NCI-H345 treated with DMSO at 0.1 percent for 48 hours (cell line): ENCODE data around the gene DDO.

Experiments
- DNase-seq: peaks from one replicate; lab custom pipeline; 2025; ENCODE audit not compliant: unreplicated experiment; lab: John Stamatoyannopoulos, UW

Gene DDO

GRCh38 chr6:110421749-110422443 is 6.5 kb upstream of the DDO start:
- DNase-seq: no peak

- DNase-seq: no peak
These were observed 3.8 kb upstream of the DDO start for GRCh38 chr6:110419028-110419739.

DNA sequence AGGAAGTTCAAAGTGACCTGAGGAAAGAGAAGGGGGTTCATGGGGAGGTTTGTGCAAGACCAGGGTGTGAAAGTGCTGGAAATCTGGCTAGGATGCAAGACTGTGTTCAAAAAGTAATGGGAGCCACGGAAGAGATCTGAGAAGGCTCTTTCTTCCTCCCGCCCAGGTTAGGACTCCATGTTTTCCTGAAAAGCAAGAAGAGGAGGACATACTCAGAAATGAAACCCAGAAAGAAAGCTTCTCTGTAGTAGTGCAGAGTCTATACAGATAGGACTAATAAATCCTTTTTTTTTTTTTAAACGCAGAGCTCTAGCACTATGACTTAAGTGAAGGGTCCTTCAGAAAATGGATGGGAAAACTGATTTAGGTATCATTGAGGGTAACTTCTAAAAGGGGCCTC is 3.2 kb upstream of the DDO start:
- DNase-seq: no peak

GRCh38 chr6:110414669-110415068 is 706 bp downstream of the DDO start:
- DNase-seq: no peak

GRCh38 chr6:110412360-110412759 is 3.0 kb downstream of the DDO start:
- no peak for DNase-seq

- DNase-seq: no peak
These were observed 4.9 kb downstream of the DDO start for GRCh38 chr6:110410511-110410910.

DNA sequence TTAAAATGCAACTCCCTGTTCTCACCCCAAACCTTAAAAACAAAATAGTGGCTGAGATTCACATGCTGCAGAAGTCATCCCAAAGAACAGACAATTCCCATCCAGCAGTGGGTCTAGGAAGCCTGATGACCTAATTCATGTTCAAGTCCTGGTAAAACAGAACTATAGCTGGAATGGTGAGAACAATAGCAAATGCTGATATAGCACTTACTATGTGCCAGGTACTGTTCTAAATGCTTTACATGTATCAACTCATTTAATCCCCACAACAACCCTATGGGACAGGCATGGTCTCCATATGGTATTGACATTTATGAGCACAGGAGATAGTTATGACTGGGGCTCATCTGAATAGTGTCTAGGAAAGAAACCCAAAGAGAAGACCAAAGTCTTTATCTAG is 5.6 kb downstream of the DDO start:
- no peak for DNase-seq

- DNase-seq: peak; percentile 15
These were observed 6.5 kb downstream of the DDO start for GRCh38 chr6:110408901-110409300.

DNA sequence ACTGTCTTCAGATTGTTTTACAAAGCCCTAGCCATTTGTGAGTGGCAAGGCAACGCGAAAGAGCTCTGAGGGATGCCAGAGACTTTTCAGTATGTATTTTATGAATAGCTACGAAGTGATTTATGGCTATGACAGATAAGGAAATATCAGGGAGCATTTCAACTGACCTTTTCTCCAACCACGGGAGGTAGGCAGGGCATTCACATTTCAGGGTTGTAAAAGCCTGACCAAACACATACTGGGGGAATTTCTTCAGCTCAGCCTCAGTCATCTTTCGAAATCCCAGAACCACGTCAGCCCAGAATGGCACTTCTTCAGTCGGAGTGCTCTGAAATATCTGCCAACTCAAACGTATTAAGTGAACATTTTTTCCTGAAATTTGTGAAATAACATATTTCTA is 10.8 kb downstream of the DDO start:
- no peak for DNase-seq

DNA sequence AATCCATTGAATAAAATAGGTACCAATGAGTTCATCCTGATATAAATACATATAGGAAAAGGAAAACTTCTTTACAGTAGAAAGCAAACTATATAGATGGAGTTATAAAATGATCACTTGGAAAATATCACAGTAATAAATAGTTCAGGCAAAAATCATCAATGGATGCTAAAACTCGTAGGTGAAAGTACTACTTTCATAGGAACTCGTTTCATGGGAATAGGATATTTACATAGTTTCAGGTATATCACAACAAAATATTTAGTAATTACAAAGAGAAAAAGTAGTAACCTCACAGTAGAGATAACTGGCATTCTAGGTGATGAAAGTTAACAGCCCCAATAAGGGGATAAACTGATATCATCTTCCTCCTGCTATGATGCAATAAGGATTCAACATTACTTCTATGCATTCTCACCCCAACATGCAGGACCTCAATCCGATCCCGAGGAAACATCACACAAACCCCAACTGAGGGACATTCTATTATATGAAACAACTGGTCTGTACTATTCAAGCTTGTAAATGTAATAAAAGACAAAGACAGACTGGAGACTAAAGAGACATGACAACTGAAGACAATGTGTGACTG is 13.7 kb downstream of the DDO start:
- DNase-seq: no peak

GRCh38 chr6:110400208-110400607 is 15.2 kb downstream of the DDO start:
- no peak for DNase-seq

DNA sequence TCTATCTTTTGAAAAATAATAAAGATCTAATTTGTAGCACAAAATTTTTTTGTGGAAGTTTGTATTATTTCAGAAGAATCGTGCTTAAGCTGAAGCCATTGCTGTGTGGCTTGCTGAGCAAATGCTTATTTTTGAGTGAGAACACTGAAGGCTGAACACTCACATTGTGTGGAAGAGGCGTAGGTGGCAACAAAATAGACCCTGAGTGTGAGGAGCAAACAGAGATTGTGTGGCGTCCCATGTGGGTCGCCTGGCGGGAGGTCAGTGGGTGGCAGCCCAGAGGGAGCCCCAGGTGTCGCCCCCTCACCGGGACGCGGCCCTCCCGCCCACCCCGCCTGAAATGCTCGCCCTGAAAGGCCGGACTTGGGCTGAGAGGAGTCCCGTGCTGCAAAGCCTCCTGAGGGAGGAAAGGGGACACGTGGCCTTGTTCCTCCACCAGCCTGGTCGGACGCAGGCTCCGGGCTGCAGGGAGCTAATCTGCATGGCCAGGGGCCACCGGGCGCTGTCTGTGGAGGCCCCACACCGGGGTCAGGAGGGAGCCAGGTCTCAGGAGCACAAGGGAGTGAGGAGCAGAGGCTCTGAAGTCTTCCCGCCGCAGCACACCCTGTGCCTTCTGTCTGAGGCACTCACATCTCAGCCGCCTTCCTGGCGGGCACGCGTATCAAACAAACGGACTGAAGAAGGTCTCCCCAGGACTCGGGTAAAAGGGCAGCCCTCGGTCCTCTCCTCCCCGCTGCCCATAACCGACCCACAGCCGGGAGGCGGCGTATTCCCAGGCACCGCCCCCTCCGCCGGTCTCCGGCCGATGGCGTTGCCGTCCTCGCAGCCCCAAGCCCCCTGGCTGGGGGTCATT is 15.9 kb downstream of the DDO start:
- no peak for DNase-seq

DNA sequence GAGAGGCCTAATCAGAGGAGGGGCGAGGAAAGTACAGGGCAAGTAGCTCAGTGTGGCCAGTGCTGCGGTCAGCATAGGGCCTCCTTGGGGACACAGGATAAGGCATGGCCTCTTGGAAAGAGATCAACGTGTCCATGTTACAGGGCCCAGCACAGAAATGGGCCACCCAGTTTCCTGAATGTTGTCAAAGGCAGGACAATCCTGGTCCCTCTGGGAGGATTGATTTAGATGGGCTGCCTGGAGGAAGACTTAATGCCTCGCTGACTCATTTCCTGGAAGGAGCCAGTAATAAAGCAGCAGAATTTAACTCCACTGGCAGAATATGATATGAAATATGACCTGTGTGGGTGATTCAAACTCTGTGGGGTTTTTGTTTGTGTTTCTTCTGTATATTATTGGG is 16.6 kb downstream of the DDO start:
- DNase-seq: no peak

DNA sequence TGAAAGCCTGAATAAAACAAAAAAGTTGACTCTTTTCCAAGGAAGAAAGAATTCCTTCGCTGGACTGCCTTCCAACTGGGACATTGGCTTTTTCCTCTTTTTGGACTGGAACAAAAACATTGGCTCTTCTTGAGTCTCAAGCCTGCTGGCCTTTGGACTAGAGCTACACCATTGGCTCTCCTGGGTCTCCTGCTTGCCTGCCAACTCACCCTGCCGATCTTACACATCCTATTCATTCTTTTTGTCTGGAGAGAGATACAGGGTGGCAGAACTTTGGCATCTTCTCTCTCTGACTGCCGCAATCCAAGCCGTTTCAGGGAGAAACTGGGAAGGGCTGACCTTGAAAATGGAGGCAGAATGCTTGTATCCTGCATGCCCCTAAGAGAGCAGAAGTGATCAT is 20.2 kb downstream of the DDO start:
- DNase-seq: no peak

DNA sequence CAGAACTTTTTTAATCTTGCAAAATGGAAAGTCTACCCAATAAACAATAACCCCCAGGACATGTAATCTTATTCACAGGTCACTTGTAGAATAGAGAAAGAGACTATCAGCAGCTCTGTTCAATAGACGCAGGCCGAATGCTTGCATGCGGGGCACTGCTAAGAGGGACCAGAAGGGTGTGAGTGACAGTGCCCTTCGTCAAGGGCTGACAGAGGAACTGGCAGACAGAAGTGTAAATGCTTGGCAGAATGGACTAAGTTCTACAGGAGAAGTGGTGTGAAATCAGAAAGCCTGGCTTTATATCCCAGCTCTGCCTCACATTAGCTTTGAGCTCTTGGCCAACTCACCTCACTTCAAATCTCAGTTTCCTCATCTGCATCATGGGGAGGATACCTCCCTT is 21.0 kb downstream of the DDO start:
- no peak for DNase-seq

- DNase-seq: no peak
These were observed 22.6 kb downstream of the DDO start for GRCh38 chr6:110392727-110393126.

DNA sequence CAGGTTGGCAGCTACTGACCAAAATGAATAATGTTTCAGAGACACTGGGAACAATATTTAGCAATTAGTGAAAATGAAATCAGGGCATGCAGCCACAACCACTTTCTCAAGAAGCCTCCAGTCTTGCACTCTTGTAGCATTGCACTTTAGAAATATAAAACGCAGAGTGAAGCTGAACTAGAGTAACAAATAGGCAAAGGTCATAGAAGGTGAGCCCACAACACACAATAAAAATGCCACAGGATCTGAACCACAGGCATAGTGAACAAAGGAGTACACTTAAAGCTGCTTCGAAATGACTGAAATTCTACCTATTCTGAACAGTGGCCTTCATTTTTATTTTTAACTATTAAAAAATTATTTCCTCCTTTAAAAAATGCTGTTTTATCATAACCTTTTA is 25.0 kb downstream of the DDO start:
- DNase-seq: no peak

DNA sequence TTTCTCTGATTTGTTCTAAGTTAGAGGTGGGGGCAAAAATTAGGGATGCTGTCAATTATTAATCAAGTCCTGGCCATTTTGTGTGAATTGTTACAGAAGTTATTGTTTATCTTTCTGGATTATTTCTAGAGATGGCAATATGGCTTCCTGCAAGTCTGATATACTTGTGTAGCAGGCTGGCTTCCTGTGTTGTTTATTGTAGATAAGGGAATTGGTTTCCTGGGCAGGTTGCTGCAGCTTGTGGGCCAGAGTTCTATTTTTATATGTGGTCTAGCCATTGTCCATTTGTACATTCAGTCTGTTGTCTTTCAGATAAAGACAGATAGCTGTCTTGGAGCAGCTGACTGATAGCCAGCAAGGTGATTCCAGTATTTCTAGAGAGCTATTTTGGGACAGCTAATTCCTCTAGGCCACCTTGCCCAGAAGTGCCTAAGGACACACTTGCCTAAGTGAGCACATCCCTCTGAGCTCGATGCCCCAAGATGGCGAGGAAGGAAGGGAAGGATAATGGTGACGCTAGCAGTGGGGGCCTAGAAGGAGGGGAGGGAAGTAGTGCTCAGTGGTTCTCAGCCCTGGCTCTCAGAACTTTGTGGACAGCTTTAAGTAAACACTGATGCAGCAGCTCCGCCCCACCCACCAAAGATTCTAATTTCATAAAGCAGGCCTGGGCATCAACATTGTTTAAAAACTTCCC is 25.5 kb downstream of the DDO start:
- DNase-seq: no peak

DNA sequence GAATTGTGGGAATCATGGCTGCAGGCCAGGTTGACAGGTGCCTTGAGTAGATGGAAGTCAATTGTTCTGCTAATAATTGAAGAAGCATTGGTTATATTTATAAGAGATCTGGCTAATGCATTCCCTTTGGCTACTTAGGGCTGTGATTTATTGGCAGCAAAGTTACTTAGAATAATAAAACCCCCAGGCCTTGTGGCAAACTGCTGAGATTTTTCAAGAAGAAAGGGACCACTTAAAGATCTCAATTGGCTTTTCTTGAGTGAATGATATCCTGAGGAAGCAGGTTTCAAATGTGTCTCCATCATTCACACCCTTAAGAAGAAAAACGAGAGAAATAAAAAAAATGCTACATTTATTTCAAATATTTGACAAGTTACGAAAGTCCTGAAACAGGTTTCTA is 27.4 kb downstream of the DDO start:
- DNase-seq: no peak

- no peak for DNase-seq
These were observed 29.9 kb downstream of the DDO start for GRCh38 chr6:110385458-110385863.

DNA sequence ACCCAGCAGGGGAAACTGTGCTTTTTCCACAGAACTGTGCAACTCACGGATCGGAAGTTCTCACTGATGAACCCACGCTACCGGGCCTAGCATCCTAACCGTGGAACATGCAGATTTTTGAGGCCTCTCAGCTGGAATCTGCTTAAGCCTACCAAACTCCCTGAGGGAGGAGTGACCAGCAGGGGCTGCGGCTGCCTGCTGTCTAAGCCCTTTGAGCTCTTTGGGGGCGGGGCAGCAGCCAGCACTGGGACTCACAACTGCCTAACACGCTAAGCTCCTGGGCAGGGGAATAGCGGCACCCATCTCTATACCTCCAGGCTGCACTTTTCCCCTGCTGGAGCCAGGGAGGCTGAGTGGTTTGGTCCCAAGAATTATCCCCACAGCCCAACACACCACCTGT is 36.8 kb downstream of the DDO start:
- DNase-seq: no peak
